GM20000 (cell line): Measurements from ENCODE around the gene STK17B.

Source experiments
- DNase-seq: peaks from one replicate; pipeline ENCODE4 v3.0.0; 2012; ENCODE audit warnings: low spot score
- TF ChIP-seq, protein P1 (sequence below): IDR thresholded peaks from 2 replicates; pipeline ENCODE4 v1.5.1; 2012; ENCODE audit warnings: mild to moderate bottlenecking, control low read depth; ENCODE audit errors: extremely low read depth, missing control alignments

STK17B gene

DNA sequence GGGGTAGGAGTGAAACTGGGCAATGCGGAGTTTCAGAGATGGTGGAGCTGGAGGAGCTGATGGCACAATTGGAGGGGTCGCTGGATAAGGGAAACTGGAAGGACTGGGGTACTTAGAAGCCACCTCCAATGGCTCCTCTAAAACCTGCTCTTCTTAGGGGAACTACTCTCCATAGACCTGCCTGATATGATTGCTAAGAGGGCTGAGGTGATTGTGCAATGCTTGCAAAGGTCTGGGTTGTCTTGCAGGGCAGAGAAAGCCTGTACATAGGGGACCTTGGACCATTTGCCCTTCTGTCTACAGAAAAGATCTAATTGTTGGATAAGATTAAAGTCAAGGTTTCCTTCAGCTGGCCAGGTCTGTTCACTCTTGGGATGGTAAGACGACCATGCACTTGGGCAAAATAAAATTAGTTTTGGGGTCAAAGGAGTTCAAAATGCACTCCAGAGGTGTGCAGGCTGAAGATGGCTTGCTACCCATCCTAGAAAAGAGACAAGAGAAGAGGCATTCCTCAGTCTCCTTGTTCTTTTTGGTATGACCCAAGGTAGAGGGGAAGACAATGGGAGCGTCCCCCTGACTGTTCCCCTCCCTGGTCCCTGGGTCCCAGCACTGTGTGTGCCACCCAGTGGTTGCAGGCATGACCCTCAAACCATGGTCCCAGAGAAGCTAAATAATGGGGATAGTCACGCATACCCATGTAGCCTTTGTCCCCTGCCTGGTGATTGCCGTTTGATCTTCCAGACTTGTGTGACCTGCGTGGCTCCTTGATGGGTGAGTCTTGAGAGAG, 41.1 kb downstream of the STK17B start:
- TF ChIP-seq, protein P1, sequence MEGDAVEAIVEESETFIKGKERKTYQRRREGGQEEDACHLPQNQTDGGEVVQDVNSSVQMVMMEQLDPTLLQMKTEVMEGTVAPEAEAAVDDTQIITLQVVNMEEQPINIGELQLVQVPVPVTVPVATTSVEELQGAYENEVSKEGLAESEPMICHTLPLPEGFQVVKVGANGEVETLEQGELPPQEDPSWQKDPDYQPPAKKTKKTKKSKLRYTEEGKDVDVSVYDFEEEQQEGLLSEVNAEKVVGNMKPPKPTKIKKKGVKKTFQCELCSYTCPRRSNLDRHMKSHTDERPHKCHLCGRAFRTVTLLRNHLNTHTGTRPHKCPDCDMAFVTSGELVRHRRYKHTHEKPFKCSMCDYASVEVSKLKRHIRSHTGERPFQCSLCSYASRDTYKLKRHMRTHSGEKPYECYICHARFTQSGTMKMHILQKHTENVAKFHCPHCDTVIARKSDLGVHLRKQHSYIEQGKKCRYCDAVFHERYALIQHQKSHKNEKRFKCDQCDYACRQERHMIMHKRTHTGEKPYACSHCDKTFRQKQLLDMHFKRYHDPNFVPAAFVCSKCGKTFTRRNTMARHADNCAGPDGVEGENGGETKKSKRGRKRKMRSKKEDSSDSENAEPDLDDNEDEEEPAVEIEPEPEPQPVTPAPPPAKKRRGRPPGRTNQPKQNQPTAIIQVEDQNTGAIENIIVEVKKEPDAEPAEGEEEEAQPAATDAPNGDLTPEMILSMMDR = no peak
- peak; percentile 4 for DNase-seq

DNA sequence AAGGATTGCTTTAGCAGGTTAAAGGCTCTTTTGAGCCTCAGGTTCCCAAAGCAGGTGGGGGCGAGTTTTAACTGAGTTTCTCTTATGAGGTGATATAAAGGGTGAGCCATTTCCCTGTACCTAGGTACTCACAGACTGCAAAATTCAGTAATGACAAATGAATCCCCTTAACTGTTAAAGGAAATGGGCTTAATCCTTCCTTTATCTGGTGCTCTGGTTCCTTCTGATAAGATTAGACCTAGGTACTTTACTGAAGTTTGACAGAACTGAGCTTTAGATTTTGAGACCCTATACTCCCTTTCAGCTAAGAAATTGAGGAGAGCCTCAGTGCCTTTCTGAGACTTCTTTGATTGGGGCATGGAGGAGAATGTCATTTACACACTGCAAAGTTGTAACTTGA, 42.6 kb downstream of the STK17B start:
- no peak for DNase-seq
- TF ChIP-seq, protein P1 = no peak

GRCh38 chr2:196125596-196125995, 45.8 kb downstream of the STK17B start:
- no peak for DNase-seq
- TF ChIP-seq, protein P1 = no peak

DNA sequence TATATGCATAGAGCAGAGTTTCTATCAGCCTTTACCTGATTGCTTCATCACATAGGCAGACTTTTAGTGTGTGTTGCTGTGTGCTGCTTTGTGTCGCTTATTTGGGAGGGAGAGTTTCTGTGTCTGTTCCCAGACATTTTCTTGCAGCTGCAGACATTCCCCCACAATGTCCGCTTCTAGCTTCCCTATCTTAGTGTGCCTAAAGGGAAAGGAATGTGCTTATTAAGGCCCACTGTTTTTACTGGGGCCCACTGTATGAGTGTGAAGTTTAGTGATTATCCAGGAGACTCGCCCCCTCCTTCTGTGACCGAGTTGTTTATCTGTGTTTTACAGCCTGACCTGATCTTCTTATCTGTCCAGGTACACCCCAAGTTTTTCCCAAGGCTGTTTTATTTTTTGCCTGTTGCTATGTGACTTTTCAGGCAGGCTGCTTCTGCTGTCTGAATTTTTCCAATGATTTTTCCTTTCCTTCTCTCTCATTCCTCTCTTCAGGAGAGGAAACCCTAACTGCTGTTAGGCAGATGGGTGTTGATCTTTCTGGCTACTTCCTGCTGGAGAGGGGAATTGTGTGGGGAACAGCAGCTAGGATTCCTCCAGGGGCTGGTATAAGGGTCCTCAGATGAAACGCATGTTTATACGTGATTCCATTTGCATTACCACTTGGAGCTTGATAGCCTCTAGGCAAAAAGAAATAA, 47.6 kb downstream of the STK17B start:
- DNase-seq = no peak
- TF ChIP-seq, protein P1 = no peak

- DNase-seq = no peak
- TF ChIP-seq, protein P1 = no peak
These were observed 51.5 kb downstream of the STK17B start for GRCh38 chr2:196119926-196120325.

DNA sequence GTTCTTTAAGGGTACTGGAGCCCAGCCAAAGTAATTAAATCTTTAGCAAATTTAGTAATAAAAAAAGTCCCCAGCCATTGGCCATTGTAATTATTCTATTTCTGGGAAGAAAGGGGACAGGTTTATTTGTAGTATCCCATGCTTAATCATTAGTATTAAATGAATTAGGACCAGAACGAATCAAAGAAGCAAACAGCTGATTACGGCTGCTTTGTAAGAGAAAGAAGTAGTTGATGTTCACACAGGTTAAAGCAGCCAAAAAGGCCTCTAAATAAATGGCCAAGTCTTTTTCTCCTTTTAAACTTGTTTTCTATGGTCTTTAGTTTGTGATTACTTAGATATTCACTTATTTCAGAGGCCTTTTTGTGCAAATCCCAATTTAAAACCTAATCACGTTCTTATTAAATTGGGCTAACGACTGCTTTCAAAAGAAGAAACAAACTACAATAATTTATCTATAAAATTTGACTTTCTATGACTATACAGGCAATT, 54.1 kb downstream of the STK17B start:
- TF ChIP-seq, protein P1 = no peak
- no peak for DNase-seq
